ENCODE results near the gene AOC2. TPM values are rescaled to one million over a fixed set of nuclear protein-coding genes. Genes with fewer than 3 reads are reported as not detected.

AOC2 gene
- total and polyA plus RNA-seq, 2 of the 8 experiments (the other 6 are each of a cell fraction or from before 2014, with no cell fraction given): 4.2 to 4.7 TPM

GRCh38 chr17:42891539-42892152, 47.3 kb downstream of the AOC2 start (continued):
- no peak for TF ChIP-seq CHD7 (IDR thresholded peaks at IDR 0.05; ENCODE audit: insufficient replicate concordance, low read length)
- no peak for TF ChIP-seq RBBP5 (IDR thresholded peaks at IDR 0.05; ENCODE audit: borderline replicate concordance, low read depth, low read length)
- TF ChIP-seq SIX5 (IDR thresholded peaks at IDR 0.05; ENCODE audit: low read depth, low read length): no peak
